Adrenal gland (tissue), 12 donors: ENCODE results near the gene ACSF2. TPM values are rescaled to one million over a fixed set of nuclear protein-coding genes. Genes with fewer than 3 reads are reported as not detected.
"Not testable (repeated sequence)": the region's sequence is repeated elsewhere in the genome, so short reads cannot be mapped to it uniquely, and the experiment has no call there.

Experiments used
- DNase-seq, 7 donors: peaks; one replicate each; pipeline ENCODE4 v3.0.0-alpha.2; 2019 to 2020
- H3K27ac ChIP-seq, 5 donors: fragments of 200-600 bp; sonication (generic) in 4 of 5; 1 replicate in 3 of 5; 2 replicates in 2 of 5; pipeline versions ENCODE4 v1.5.1 to v1.8.0; 2016 to 2020; ENCODE audit warnings: mild to moderate bottlenecking in 1 of 5
- H3K27me3 ChIP-seq: fragments of 200-600 bp; 2 replicates; pipeline ENCODE4 v1.8.0; 2021
- H3K36me3 ChIP-seq, 2 donors: fragments of 200-600 bp; replicated peaks in 1 of 2; 1 replicate in 1 of 2; 2 replicates in 1 of 2; pipeline versions ENCODE4 v1.5.1 to v1.8.0; 2018 to 2022
- H3K4me1 ChIP-seq, 2 donors: fragments of 200-600 bp; replicated peaks in 1 of 2; 1 replicate in 1 of 2; 2 replicates in 1 of 2; pipeline versions ENCODE4 v1.5.1 to v1.8.0; 2018 to 2021
- H3K4me3 ChIP-seq, 4 donors: fragments of 200-600 bp; sonication (generic) in 3 of 4; one replicate each; pipeline ENCODE4 v1.5.1; 2016 to 2018
- H3K9me3 ChIP-seq, 3 donors: fragments of 200-600 bp; sonication (generic) in 1 of 3; replicated peaks in 1 of 3; 1 replicate in 2 of 3; 2 replicates in 1 of 3; pipeline versions ENCODE4 v1.5.1 to v1.8.0; 2016 to 2021
- POLR2A ChIP-seq, 2 donors: fragments of 450-650 bp; IDR thresholded peaks; one replicate each; pipeline ENCODE4 v1.6.1; 2017; ENCODE audit warnings: antibody characterized with exemption in 2 of 2, mild to moderate bottlenecking in 2 of 2, moderate library complexity in 1 of 2
- WGBS, 4 donors: extraction: QIAGEN DNeasy Blood & Tissue Kit in 2 of 4; methylation state at CpG; one replicate each; pipeline versions ENCODE4 v1.1.5 to v1.1.7; 2013 to 2017; 5-methylcytosine and 5-hydroxymethylcytosine counted together
- intact Hi-C, 2 donors: fragments of 100-400 bp; cut with DNase I; formaldehyde crosslinking; loops; one replicate each; pipeline versions ENCODE4 v1.14.1 to v1.15.0; 2022 to 2023
- polyA plus RNA-seq, 3 donors: library from polyadenylated mRNA; stranded (reverse); fragments of 200-250 nt in 2 of 3; fragments of 350-450 nt in 1 of 3; fragmentation: Illumina TruSeq in 1 of 3; extraction: RNeasy Lipid Tissue Mini Kit (QIAGEN cat#74804) in 1 of 3; gene quantifications; one replicate each; pipeline ENCODE4 v1.2.3, GENCODE V29; 2013 to 2014
- total RNA-seq, 9 donors: library from RNA; depleted of rRNA in 4 of 9; stranded (reverse); fragments of >200 nt in 4 of 9; fragments of 120-200 nt in 1 of 9; fragmentation: NEBNext Ultra II Directional in 1 of 9; extraction: Animal tissue kit (Norgen Biotek cat#: 25700) in 1 of 9; gene quantifications; one replicate each; pipeline versions ENCODE4 v1.1.0 to v1.2.4, GENCODE V29; 2013 to 2023
- TF ChIP-seq, protein P1 (sequence below), 6 experiments: fragments of 450-650 bp in 4 of 6; fragments of 200-600 bp in 2 of 6; sonication (generic) in 1 of 6; IDR thresholded peaks; 1 replicate in 5 of 6; 2 replicates in 1 of 6; pipeline versions ENCODE4 v1.5.1 to v1.8.0; 2016 to 2021; ENCODE audit warnings: antibody characterized with exemption in 6 of 6, mild to moderate bottlenecking in 2 of 6, moderate library complexity in 1 of 6
- donor health status: healthy with polysubstance abuse.
- donor health status: Bipolar disorder and iron deficiency.
- donor health status: DM: yes; HTN: yes; CAD: no.
- donor health status: DM: no; HTN: no; CAD: no.
- donor health status: DM: no; HTN: no; CAD: no.
- donor health status: DM: yes; HTN: yes; CAD: no.

The ACSF2 gene
- total and polyA plus RNA-seq, 12 donors, result 92.1 to 434 (median 196) TPM

DNA sequence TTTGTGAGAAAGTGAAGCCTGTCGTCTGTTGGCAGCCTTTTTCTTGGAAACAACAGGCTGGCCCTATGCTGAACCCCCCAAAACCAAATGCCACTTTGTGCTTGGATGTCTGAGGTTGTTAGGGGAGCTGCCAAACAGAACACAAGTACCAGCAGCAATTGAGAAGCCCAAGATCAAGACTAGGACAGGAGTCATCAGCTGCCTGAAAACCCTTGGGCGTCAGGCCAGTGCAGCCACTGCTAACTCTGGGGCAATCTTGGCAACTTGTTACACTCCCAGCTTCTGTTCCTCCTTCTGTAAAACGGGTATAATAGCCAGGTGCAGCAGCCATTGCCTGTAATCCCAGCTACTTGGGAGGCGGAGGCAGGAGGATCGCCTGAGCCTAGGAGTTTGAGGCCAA is 19.4 kb upstream of the ACSF2 start:
- TF ChIP-seq POLR2A (IDR thresholded peaks at IDR 0.05), result no peak
- TF ChIP-seq, protein P1, sequence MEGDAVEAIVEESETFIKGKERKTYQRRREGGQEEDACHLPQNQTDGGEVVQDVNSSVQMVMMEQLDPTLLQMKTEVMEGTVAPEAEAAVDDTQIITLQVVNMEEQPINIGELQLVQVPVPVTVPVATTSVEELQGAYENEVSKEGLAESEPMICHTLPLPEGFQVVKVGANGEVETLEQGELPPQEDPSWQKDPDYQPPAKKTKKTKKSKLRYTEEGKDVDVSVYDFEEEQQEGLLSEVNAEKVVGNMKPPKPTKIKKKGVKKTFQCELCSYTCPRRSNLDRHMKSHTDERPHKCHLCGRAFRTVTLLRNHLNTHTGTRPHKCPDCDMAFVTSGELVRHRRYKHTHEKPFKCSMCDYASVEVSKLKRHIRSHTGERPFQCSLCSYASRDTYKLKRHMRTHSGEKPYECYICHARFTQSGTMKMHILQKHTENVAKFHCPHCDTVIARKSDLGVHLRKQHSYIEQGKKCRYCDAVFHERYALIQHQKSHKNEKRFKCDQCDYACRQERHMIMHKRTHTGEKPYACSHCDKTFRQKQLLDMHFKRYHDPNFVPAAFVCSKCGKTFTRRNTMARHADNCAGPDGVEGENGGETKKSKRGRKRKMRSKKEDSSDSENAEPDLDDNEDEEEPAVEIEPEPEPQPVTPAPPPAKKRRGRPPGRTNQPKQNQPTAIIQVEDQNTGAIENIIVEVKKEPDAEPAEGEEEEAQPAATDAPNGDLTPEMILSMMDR (IDR thresholded peaks at IDR 0.05), result no peak
- no peak overlapping the region for H3K4me3 ChIP-seq
- H3K4me1 ChIP-seq, result peaks cover 5% of the 10 kb centered on the region in 2 donors
- no peak for DNase-seq
- no peaks in the 10 kb centered on the region for H3K27me3 ChIP-seq
- no peaks in the 10 kb centered on the region for H3K9me3 ChIP-seq
- intact Hi-C loops, result no loop called here
- no peak overlapping the region for H3K27ac ChIP-seq
- WGBS, 4 donors, result 74 to 77% (median 75%) methylated on average over 5 of the region's 5 CpGs
- H3K36me3 ChIP-seq, result no peaks in the 10 kb centered on the region

DNA sequence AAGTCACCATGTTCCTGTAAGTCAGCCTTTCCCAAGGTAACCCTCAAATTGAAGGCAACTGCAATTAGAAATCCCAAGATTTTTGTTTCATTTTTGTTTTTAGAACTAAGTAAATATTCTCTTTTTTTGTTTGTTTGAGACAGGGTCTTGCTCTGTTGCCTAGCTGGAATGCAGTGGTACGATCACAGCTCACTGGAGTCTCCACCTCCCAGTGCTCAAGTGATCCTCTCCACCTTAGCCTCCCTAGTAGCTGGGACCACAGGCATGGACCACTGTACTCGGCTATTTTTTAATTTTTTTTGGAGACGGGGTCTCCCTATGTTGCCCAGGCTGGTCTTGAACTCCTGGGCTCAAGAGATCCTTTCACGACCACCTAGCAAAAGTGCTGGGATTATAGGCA is 18.1 kb upstream of the ACSF2 start:
- intact Hi-C loops, result no loop called here

DNA sequence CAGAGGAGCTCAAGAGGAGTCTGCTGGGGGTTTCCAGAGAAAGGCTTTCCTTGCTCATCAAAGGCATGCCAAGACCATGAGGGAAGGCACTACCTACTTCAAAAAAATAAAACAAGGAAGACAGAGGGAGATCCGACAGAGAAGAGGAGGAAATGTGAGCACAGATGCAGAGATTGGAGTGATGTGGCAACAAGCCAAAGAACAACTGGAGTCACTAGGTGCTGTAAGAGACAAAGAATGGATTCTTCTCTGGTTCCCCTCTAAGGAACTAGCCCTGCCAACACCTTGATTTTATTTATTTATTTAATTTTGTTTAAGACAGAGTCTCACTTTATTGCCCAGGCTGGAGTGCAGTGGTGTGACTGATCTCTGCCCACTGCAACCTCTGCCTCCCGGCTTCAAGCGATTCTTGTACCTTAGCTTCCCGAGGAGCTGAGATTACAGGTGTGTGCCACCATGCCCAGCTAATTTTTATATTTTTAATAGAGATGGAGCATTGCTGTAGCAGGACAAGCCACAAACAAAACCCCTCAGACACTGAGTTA is 13.8 kb upstream of the ACSF2 start:
- intact Hi-C loops, result no loop called here
- no peak overlapping the region for H3K27ac ChIP-seq
- H3K36me3 ChIP-seq, result no peaks in the 10 kb centered on the region
- H3K4me1 ChIP-seq, result no peaks in the 10 kb centered on the region
- no peak overlapping the region for H3K4me3 ChIP-seq
- no peak for DNase-seq
- 86 to 94% (median 89%) methylated on average over 4 of the region's 4 CpGs for WGBS, 4 donors
- no peak for TF ChIP-seq POLR2A (IDR thresholded peaks at IDR 0.05)
- TF ChIP-seq, protein P1 (IDR thresholded peaks at IDR 0.05), result no peak
- H3K27me3 ChIP-seq, result no peaks in the 10 kb centered on the region
- no peaks in the 10 kb centered on the region for H3K9me3 ChIP-seq

More for the DNA sequence above, 18.1 kb upstream of the ACSF2 start:
- Histone ChIP-seq H3K4me3 (no peak overlapping the region), H3K9me3 (no peaks in the 10 kb centered on the region), H3K4me1 (no peaks in the 10 kb centered on the region), H3K27me3 (no peaks in the 10 kb centered on the region), H3K36me3 (no peaks in the 10 kb centered on the region), H3K27ac (no peak overlapping the region)
- no peak for TF ChIP-seq POLR2A (IDR thresholded peaks at IDR 0.05)
- TF ChIP-seq, protein P1 (IDR thresholded peaks at IDR 0.05), result no peak
- WGBS, 4 donors, result 68 to 91% (median 80%) methylated on average over 3 to 4 of the region's 4 CpGs
- no peak for DNase-seq

DNA sequence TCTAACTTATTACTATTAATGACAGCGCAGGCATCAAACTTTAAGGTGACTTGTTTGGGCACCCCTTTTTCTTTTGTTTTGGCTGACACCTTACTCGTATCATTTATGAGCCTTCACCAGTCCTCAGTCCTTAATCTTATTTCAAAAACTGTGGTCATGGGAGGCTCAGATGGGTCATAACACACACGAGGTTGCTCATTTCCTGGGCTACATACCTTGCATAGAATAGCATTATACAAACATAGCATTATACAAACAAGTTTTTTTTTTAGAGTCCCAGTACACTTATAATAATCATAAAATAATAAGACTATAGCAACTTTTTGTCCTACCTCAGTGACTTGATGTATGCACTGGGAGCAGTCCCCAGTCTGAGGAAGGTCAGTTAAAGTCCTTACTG is 11.2 kb upstream of the ACSF2 start:
- Histone ChIP-seq H3K36me3 (no peaks in the 10 kb centered on the region), H3K27ac (no peak overlapping the region), H3K9me3 (no peaks in the 10 kb centered on the region), H3K4me3 (no peak overlapping the region), H3K27me3 (no peaks in the 10 kb centered on the region), H3K4me1 (no peaks in the 10 kb centered on the region)
- intact Hi-C loops, result no loop called here
- WGBS, 4 donors, result 81 to 85% (median 83%) methylated on average over 3 of the region's 3 CpGs
- no peak for DNase-seq
- TF ChIP-seq, protein P1 (IDR thresholded peaks at IDR 0.05), result no peak
- TF ChIP-seq POLR2A (IDR thresholded peaks at IDR 0.05), result no peak

DNA sequence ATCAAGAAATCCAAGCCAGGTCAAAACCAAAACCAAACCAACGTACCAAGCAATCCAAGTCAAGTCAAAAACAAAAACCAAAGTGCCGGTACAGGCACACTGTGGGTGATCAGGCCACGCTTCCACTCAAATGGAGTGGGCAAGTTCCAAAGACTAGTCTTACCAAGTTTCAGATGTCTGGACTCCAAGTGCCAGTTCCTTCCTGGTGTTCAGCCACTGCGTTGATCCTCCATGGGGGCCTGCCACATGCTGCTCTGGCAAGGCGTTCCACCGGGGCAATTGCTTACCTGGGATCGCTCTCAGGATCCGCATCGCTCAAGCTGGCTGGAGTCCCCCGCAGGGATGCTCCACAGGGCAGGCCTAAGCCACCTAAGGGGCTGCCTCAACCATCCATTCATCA is 6.4 kb upstream of the ACSF2 start:
- H3K4me3 ChIP-seq, H3K27me3 ChIP-seq, H3K9me3 ChIP-seq, DNase-seq, H3K36me3 ChIP-seq, intact Hi-C loops, H3K27ac ChIP-seq: not testable (repeated sequence)
- WGBS, 4 donors, result 96 to 99% (median 98%) methylated on average over 10 of the region's 10 CpGs
- H3K4me1 ChIP-seq, result peaks cover 0 to 15% of the 10 kb centered on the region in 2 donors
